HCT116 (cell line): ENCODE measurements around the gene TMTC1. TPM values are rescaled to one million over a fixed set of nuclear protein-coding genes. Genes with fewer than 3 reads are reported as not detected.

Source experiments
- ATAC-seq: fragments of 200-7000 bp; cut with Tn5 transposase; 2 replicates; pipeline ENCODE4 v1.9.1; 2020; ENCODE audit warnings: mild to moderate bottlenecking, moderate library complexity
- BruUV-seq: library from RNA; stranded (reverse); fragments of 400-500 nt; replicated peaks from 2 replicates; lab custom pipeline; 2021; lab: Mats Ljungman, UMichigan
- CTCF ChIA-PET: fragments of 300-600 bp; sonication (Branson Sonifier 250); formaldehyde crosslinking; loops from one replicate; lab custom pipeline; 2021; ENCODE audit warnings: antibody characterized with exemption; lab: Charles Lee
- POLR2A ChIA-PET: fragments of 300-600, 350-600 bp; sonication (Branson Sonifier 250); formaldehyde crosslinking; loops from one replicate; lab custom pipeline; 2021; ENCODE audit warnings: antibody characterized with exemption; lab: Charles Lee
- RAD21 ChIA-PET, 2 experiments: fragments of 300-600 bp; sonication (Branson Sonifier 250); formaldehyde crosslinking; loops; one replicate each; lab custom pipeline; 2023; ENCODE audit warnings: low total read pairs in 2 of 2; ENCODE audit not compliant: uncharacterized antibody in 2 of 2, unreplicated experiment in 2 of 2, low non-redundant PET in 1 of 2; lab: Charles Lee
- DNase-seq: peaks from one replicate; pipeline ENCODE4 v3.0.0-alpha.2; 2010; ENCODE audit warnings: low read depth, low spot score
- H2AFZ ChIP-seq: fragments of 200-600 bp; shearing (Covaris generic), sonication (generic); 2 replicates; pipeline ENCODE4 v1.6.1; 2017; ENCODE audit warnings: low read depth, mixed run types, mixed read lengths, antibody characterized with exemption, low read length; ENCODE audit not compliant: poor library complexity, severe bottlenecking
- H3K27ac ChIP-seq: 2 replicates; pipeline ENCODE4 v1.5.1; 2012; ENCODE audit warnings: low read depth, low read length
- H3K27me3 ChIP-seq: fragments of 200-600 bp; sonication (generic); 2 replicates; pipeline ENCODE4 v1.6.1; 2016; ENCODE audit warnings: mixed run types, low read length, mixed read lengths; ENCODE audit not compliant: insufficient read depth
- H3K36me3 ChIP-seq, 2 experiments: fragments of 200-500 bp in 1 of 2; fragments of 200-600 bp in 1 of 2; sonication (Bioruptor generic) in 1 of 2; sonication (generic) in 1 of 2; 2 replicates each; pipeline versions ENCODE4 v1.5.1 to v1.6.1; 2014 to 2016; ENCODE audit warnings: low read length in 2 of 2, inconsistent platforms in 1 of 2, mixed read lengths in 1 of 2, mixed run types in 1 of 2; ENCODE audit not compliant: insufficient read depth in 2 of 2, control insufficient read depth in 1 of 2
- H3K4me1 ChIP-seq, 2 experiments: fragments of 200-600 bp in 1 of 2; sonication (generic) in 1 of 2; 2 replicates each; pipeline versions ENCODE4 v1.5.1 to v1.6.1; 2012 to 2017; ENCODE audit warnings: low read length in 2 of 2, inconsistent platforms in 1 of 2, mild to moderate bottlenecking in 1 of 2, mixed read lengths in 1 of 2, mixed run types in 1 of 2, moderate library complexity in 1 of 2; ENCODE audit not compliant: insufficient read depth in 2 of 2, control insufficient read depth in 1 of 2
- H3K4me2 ChIP-seq: fragments of 200-600 bp; sonication (generic); 2 replicates; pipeline ENCODE4 v1.6.1; 2017; ENCODE audit warnings: mixed run types, low read length, mixed read lengths
- H3K4me3 ChIP-seq, 2 experiments: fragments of 200-600 bp in 1 of 2; sonication (generic) in 1 of 2; replicated peaks in 1 of 2; 2 replicates each; pipeline ENCODE4 v1.5.1; 2011 to 2016; ENCODE audit warnings: low read length in 2 of 2, control low read depth in 1 of 2, low read depth in 1 of 2, mild to moderate bottlenecking in 1 of 2, mixed read lengths in 1 of 2, mixed run types in 1 of 2
- H3K79me2 ChIP-seq: fragments of 200-600 bp; sonication (generic); 2 replicates; pipeline ENCODE4 v1.6.1; 2017; ENCODE audit warnings: mild to moderate bottlenecking, mixed run types, low read length, moderate library complexity, mixed read lengths; ENCODE audit not compliant: insufficient read depth
- H3K9ac ChIP-seq: fragments of 200-600 bp; sonication (generic); 2 replicates; pipeline ENCODE4 v1.6.1; 2016; ENCODE audit warnings: low read length, mixed read lengths
- H3K9me2 ChIP-seq: fragments of 200-600 bp; sonication (generic), shearing (Covaris generic); 2 replicates; pipeline ENCODE4 v1.6.1; 2017; ENCODE audit warnings: mixed run types, mild to moderate bottlenecking, moderate library complexity; ENCODE audit not compliant: insufficient read depth
- H3K9me3 ChIP-seq, 2 experiments: fragments of 200-500 bp in 1 of 2; fragments of 200-600 bp in 1 of 2; sonication (Bioruptor generic) in 1 of 2; sonication (generic) in 1 of 2; 2 replicates each; pipeline ENCODE4 v1.6.1; 2014 to 2017; ENCODE audit warnings: low read length in 2 of 2, mixed read lengths in 2 of 2, inconsistent platforms in 1 of 2, low read depth in 1 of 2, mild to moderate bottlenecking in 1 of 2, mixed run types in 1 of 2, moderate library complexity in 1 of 2; ENCODE audit not compliant: control insufficient read depth in 1 of 2, insufficient read depth in 1 of 2
- H4K20me1 ChIP-seq: fragments of 200-600 bp; sonication (generic), shearing (Covaris generic); 2 replicates; pipeline ENCODE4 v1.6.1; 2017; ENCODE audit warnings: mixed run types, mild to moderate bottlenecking, moderate library complexity; ENCODE audit not compliant: insufficient read depth
- CBX3 ChIP-seq: IDR thresholded peaks from 2 replicates; pipeline ENCODE4 v1.6.1; 2012; ENCODE audit warnings: low read depth
- EZH2 ChIP-seq: fragments of 200-600 bp; sonication (generic); IDR thresholded peaks from 2 replicates; pipeline ENCODE4 v1.6.1; 2017; ENCODE audit warnings: antibody characterized with exemption, mixed run types
- EZH2phosphoT487 ChIP-seq: fragments of 200-600 bp; IDR thresholded peaks from 2 replicates; pipeline ENCODE4 v1.6.1; 2018; ENCODE audit warnings: antibody characterized with exemption, borderline replicate concordance
- FOSL1 ChIP-seq: IDR thresholded peaks from 2 replicates; pipeline ENCODE4 v1.6.1; 2012; ENCODE audit warnings: low read depth
- RAD21 ChIP-seq: IDR thresholded peaks from 2 replicates; pipeline ENCODE4 v1.6.1; 2012; ENCODE audit warnings: low read depth, mild to moderate bottlenecking
- SP1 ChIP-seq: IDR thresholded peaks from 2 replicates; pipeline ENCODE4 v1.6.1; 2012; ENCODE audit warnings: low read depth
- YY1 ChIP-seq: IDR thresholded peaks from 2 replicates; pipeline ENCODE4 v1.6.1; 2011; ENCODE audit warnings: low read length, low read depth, moderate library complexity, mild to moderate bottlenecking; ENCODE audit not compliant: insufficient replicate concordance; ENCODE audit errors: extremely low read depth
- ZFX ChIP-seq: fragments of 450-650 bp; IDR thresholded peaks from 2 replicates; pipeline ENCODE4 v1.6.1; 2017
- ZNF274 ChIP-seq: fragments of 200-500 bp; sonication (Bioruptor generic); IDR thresholded peaks from 2 replicates; pipeline ENCODE4 v1.6.1; 2014; ENCODE audit warnings: mild to moderate bottlenecking, low read depth, low read length, inconsistent platforms
- intact Hi-C: fragments of 100-400 bp; cut with micrococcal nuclease; formaldehyde crosslinking; loops from 2 replicates; pipeline ENCODE4 v1.10.0; 2022
- total RNA-seq: library from RNA; stranded (reverse); gene quantifications from one replicate; pipeline ENCODE4 v1.2.1, GENCODE V29; 2021; ENCODE audit not compliant: unreplicated experiment
- TF ChIP-seq, protein P1 (sequence below): IDR thresholded peaks from 2 replicates; pipeline ENCODE4 v1.6.1; 2012; ENCODE audit warnings: low read depth
- TF ChIP-seq, protein P2 (sequence below): IDR thresholded peaks from 2 replicates; pipeline ENCODE4 v1.6.1; 2012

Gene TMTC1
- total RNA-seq, 1 experiment from 2014 or later, result 2.0 TPM

DNA sequence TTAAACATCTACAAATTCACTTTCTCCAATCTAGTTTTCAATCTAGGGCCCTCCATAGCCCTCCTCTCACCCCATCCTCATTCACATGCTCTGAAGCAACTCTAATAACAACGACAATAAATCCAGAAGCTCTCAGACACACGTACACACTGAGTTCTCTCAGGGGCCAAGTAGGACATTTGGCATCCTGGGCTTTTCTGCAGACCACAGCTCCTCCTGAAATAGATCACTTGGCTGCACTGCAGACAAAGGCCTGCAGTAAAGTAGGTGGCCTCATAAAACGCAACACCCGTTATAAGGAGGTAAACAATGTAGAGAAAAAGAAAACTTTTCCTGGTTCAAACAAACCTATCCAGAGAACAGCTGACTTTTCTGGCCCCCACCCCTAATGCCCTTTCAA is 111.2 kb downstream of the TMTC1 start:
- no TSS peak for BruUV-seq
- RAD21 ChIA-PET, result no interaction called here
- Histone ChIP-seq H3K79me2 (no peaks in the 10 kb centered on the region), H2AFZ (no peak overlapping the region), H3K27ac (no peak overlapping the region), H4K20me1 (no peaks in the 10 kb centered on the region), H3K4me2 (no peak overlapping the region), H3K4me3 (no peak overlapping the region), H3K9me3 (no peaks in the 10 kb centered on the region), H3K4me1 (no peaks in the 10 kb centered on the region), H3K36me3 (no peaks in the 10 kb centered on the region), H3K9me2 (no peaks in the 10 kb centered on the region), H3K27me3 (no peaks in the 10 kb centered on the region), H3K9ac (no peak overlapping the region)
- DNase-seq (no peak), ATAC-seq (no peak)
- TF ChIP-seq, protein P1, sequence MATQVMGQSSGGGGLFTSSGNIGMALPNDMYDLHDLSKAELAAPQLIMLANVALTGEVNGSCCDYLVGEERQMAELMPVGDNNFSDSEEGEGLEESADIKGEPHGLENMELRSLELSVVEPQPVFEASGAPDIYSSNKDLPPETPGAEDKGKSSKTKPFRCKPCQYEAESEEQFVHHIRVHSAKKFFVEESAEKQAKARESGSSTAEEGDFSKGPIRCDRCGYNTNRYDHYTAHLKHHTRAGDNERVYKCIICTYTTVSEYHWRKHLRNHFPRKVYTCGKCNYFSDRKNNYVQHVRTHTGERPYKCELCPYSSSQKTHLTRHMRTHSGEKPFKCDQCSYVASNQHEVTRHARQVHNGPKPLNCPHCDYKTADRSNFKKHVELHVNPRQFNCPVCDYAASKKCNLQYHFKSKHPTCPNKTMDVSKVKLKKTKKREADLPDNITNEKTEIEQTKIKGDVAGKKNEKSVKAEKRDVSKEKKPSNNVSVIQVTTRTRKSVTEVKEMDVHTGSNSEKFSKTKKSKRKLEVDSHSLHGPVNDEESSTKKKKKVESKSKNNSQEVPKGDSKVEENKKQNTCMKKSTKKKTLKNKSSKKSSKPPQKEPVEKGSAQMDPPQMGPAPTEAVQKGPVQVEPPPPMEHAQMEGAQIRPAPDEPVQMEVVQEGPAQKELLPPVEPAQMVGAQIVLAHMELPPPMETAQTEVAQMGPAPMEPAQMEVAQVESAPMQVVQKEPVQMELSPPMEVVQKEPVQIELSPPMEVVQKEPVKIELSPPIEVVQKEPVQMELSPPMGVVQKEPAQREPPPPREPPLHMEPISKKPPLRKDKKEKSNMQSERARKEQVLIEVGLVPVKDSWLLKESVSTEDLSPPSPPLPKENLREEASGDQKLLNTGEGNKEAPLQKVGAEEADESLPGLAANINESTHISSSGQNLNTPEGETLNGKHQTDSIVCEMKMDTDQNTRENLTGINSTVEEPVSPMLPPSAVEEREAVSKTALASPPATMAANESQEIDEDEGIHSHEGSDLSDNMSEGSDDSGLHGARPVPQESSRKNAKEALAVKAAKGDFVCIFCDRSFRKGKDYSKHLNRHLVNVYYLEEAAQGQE, result no peak
- TF ChIP-seq SP1 (no peak), EZH2phosphoT487 (no peak), YY1 (no peak), ZFX (no peak), RAD21 (no peak), ZNF274 (no peak), EZH2 (no peak), CBX3 (no peak), FOSL1 (no peak)
- TF ChIP-seq, protein P2, sequence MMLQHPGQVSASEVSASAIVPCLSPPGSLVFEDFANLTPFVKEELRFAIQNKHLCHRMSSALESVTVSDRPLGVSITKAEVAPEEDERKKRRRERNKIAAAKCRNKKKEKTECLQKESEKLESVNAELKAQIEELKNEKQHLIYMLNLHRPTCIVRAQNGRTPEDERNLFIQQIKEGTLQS, result no peak
- POLR2A ChIA-PET, result no interaction called here
- intact Hi-C loops, result no loop called here
- CTCF ChIA-PET, result no interaction called here
